Measurements from ENCODE around the gene PER2.

The PER2 gene

DNA sequence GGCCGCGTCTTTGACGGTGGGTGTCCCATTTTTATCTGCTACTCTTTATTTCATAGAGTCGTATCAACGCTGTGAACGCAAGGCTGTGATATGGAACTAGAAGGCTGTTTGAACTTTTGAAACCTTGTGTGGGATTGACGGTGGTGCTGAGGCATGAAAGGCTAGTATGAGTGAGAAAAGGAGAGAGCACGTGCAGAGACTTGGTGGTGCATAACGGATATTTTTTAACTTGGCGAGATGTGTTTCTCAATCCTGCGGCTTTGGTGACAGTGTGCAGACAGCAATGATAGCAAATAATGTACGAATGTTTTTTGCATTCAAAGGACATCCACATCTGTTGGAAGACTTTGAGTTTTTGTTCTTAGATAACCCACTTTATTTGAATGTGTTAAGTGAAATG lies 54.8 kb downstream of the PER2 start:
- in situ Hi-C loops (cut with HindIII; ENCODE audit: low sequenced_read_pairs) = no loop called here

DNA sequence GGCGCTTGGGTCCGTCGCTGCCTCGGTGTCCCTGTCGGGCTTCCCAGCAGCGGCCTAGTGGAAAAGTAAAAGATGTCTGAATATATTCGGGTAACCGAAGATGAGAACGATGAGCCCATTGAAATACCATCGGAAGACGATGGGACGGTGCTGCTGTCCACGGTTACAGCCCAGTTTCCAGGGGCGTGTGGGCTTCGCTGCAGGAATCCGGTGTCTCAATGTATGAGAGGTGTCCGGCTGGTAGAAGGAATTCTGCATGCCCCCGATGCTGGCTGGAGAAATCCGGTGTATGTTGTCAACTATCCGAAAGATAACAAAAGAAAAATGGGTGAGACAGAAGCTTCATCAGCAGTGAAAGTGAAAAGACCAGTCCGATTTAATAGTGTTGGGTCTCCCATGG lies 56.6 kb downstream of the PER2 start:
- in situ Hi-C loops (cut with HindIII; ENCODE audit: low sequenced_read_pairs) = no loop called here

DNA sequence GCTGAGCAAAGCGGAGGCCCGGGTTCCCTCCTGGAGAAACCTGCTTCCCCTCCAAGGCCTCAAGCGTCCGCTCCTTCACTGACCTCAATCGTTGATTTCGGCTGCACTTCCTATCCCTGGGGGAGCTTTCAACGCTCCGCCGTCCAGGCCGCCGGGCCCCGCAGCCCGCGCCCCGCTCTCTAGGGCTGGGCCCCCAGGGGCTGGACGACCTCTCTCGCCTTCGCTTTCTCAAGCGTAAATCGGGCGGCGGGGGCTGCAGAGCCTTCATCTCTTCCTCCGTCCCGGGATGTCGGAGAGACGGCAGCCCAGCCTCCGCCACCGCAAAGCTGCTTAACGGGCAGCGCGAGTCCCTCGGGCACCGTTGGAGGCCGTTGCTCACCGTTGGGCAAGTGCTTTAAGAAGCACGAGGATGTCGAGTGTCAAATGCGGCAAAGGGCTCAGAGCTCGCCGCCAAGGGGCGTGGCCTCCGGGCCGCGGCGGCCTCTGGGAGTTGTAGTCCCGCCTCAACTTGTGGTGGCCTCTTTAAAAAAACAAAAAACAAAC lies 57.1 kb downstream of the PER2 start:
- in situ Hi-C loops (cut with HindIII; ENCODE audit: low sequenced_read_pairs) = no loop called here

DNA sequence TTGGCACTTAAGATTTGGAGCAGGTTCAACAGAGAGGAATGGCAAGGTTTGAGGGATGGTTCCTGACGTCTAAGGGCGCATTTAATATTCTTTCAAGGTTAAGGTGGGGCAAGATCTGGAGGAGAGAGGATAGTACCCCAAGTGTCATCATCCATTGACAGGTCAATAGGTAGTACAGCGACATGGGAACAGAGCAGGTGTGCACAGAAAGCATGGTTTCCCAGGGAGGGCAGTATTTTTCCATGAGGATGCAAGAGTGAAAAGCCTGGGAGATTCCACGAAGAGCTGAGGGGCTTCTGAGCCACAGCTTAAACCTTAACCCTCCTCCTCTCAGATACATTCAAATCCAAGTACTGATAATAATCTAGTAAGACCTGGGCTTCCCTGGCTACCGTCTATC lies 57.7 kb downstream of the PER2 start:
- in situ Hi-C loops (cut with HindIII; ENCODE audit: low sequenced_read_pairs) = no loop called here

DNA sequence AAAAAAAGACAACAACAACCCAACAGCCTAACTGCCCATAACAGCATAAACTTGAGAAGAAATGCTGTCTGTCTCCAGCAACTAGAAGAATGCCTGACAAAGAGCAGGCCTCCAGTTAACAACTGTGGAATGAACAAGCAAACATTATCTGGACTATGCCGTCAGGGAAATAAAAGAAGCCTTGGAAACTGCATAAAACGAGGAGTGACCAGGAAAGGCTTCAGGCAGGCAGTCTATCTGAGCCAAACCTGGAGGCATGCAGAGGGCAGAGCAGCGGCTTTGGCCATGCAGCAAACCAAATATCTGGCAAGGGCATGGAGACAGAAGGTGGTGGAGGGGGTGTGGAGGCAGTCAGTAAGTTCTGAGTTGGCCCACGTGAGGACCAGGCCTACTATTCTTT lies 59.7 kb downstream of the PER2 start:
- in situ Hi-C loops (cut with HindIII; ENCODE audit: low sequenced_read_pairs) = no loop called here

DNA sequence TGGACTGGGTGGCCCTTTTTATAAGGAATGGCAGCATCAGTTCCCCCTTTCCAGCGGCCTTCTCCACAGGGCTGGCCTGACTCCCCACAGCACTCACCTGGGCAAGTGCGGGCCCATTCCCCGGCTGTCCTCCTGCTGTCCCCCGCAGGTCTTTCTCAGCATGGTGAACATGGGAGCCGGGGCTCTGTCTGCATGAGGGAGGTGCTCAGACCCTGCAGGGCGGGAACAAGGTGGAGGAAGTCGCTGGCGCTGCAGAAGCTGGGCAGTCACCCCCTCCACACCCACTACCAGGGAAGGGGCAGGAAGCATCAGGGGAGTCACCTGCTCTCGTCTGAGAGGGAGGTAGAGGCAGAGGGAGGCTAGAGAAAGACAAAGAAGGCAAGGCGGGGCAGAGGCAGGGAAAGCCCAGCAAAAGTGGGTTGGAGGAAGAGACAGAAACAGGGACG lies 60.8 kb downstream of the PER2 start:
- in situ Hi-C loops (cut with HindIII; ENCODE audit: low sequenced_read_pairs) = no loop called here

DNA sequence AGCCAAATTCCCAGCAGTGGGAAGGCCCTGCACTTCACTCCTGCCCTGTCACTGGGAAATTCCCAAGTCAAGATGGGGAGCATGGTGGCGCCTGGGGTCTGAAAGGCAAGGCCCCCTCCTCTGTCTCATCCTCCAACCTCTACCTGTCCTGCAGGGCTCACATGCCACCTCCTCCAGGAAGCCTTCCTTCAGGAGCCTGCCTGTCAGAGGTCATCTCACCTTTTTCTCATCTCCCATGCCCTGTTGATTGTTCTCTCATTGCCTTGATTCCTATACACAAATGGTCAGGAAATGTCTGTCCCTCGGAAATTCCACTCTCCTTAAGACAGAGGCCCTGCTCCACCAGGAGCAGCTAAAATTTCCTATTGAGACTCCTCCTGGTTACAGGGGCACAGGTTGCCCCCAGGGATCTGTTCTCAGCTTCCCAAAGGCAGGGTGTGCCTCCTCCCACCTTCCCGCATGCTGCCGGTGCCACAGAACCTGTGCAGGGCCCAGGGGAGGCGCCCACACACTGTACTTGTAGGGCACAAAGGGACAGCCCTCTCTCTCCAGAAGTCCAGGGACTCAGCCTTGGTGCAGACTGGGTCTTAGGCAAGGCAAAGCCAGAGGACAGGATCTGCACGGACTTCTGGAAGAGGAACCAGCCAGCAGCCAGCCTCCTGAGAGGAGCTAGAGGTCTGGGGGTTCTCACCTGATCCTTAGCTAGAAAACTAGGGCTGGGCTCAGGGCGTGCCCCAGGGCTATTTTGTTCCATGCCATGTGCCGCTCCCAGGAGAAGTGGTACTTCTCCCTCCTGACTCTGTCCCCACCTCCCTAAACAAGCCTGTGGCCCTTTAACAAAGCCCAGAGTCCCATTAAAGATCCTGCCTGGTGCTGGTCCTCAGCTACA lies 61.5 kb downstream of the PER2 start:
- in situ Hi-C loops (cut with HindIII; ENCODE audit: low sequenced_read_pairs) = no loop called here

DNA sequence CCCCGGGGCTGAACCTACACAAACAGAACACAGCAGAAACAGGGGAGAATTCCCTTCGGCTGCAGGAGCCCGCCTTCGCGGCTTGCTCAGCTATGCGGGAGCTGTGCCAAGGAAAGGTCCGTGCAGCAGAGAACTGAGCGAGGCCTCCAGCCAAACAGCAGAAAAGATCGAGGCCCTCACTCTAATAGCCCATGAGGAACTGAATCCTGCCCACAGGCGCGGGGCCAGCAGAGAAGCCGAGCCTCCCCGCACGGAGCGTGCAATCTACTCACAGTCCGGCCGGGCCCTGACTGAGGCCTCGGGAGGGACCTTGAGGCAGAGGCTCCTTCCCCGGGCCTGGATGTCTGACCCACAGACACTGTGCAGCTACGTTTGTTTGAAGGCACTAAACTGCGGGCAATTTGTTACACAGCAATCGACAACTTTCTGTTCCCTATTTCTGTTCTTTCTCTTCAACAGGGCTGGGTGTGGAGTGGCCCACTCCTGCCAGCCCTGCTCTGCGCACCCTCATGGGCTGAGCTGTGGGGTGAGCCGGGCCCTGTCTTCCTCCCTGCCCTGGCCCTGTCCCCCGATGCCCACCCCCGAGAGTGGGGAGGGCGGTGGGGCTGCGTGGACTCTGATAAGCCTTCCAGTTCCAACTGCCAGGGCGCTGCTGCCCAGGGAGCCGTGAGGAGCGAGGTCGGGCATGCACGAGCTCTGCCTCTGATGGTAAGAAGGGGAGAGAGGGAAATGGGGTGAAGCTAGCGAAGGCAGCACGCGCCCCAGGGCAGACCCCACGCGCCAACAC lies 62.3 kb downstream of the PER2 start:
- in situ Hi-C loops (cut with HindIII; ENCODE audit: low sequenced_read_pairs) = no loop called here

DNA sequence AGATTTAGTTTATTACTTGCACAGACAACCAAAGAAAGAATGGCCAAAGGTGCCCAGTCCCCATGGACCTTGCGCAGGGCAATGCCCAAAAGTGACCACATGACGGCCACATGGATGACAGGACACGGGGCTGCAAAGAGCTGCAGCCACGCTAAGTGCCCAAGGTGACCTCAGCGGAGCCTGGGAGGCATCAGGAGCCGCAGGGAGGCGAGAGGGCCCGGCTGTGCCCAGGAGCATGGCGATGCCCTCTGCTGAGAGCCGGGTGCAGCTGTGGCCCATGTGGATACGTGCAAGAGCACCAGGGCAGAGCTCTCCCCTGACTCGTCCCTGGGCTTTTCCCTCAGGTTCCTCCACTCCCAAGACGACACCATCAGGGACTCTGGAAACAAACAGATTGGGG lies 63.3 kb downstream of the PER2 start:
- in situ Hi-C loops (cut with HindIII; ENCODE audit: low sequenced_read_pairs) = no loop called here

DNA sequence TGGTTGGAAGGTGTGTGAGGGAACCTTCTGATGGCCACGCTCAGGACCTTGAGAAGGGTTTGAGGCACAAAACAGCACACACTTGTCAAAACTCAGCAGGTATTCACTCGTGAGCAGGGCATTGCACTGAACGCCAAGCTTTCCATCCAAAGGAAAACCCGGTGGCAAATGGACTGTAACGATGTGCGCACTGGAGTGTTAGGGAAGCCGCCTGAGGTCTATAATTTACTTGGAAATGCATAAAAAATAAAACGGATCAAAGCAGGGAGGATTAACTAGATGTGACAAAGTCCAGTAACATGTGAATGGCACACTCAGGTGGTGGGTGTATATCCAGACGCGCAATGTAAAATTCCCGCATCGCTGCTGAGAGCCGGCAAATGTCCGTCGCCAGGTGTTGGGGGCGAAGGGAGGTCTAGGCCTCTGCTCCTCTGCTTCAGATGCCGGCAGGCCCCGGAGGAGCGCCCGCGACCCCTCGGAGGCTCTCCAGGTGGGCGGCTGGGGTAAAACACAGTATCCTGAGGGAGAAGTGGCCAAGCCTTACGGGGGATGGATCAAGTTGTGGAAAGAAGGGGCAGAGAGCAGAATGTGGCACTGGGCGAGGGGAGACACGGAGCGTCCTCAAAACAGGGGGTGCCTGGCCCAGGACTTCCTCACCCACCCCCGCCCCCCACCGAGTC lies 63.9 kb downstream of the PER2 start:
- in situ Hi-C loops (cut with HindIII; ENCODE audit: low sequenced_read_pairs) = no loop called here

DNA sequence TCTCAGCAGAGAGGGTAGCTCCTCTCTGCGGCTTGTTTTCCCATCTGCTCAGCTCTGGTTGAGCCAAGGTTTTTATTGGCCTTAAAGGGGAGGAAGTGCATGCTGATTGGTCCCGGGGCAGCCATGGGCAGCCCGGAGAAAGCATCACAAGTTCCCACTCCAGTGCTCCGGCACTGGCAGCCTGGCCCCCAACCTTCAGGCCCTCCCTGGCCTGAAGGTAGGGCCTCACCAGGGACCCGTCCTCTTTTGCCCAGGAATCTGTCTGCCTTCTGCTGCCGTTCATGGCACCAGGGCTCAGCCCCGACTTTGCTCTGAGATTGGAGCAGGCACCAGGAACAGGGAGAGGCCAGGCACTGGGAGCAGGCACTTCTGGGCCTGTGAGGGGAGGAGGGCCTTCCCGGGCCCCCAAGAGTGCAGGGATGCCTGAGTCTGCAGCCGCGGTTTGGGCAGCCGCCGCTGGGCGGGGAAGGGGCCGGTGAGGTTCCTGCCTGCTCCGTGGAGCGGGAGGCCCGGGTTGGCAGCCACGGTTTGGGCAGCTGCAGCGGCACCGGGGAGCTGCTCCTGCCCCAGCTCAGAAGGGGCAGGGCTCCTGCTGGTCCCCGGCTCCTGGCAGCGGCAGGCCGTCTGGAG lies 67.4 kb downstream of the PER2 start:
- in situ Hi-C loops (cut with HindIII; ENCODE audit: low sequenced_read_pairs) = no loop called here

DNA sequence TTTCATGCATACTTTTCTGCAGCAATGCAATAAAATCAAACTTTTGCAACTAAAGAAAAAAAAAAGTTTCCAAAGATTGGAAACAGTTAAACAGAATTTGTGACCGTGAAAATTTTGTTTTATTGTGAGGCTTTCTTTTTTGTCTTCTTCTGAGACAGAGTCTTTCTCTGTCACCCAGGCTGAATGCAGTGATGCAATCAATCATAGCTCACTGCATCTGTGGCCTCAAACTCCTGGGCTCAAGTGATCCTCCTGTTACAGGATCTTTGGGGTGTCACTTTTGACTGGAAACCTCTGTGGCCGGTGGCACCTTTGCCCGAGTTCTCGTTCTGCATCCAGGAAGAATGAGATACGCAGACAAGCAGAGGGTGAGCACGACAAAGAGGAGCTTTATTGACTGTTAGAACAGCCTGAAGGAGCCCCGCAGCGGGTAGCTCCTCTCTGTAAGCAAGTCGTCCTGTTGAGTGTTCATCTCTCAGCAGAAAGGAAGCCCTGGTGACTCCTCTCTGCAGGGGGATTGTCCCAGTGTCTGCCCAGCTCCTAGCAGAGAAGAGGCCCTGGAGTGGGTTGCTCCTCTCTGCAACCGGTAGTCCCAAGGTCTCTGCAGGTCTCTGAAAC lies 68.0 kb downstream of the PER2 start:
- in situ Hi-C loops (cut with HindIII; ENCODE audit: low sequenced_read_pairs) = no loop called here

DNA sequence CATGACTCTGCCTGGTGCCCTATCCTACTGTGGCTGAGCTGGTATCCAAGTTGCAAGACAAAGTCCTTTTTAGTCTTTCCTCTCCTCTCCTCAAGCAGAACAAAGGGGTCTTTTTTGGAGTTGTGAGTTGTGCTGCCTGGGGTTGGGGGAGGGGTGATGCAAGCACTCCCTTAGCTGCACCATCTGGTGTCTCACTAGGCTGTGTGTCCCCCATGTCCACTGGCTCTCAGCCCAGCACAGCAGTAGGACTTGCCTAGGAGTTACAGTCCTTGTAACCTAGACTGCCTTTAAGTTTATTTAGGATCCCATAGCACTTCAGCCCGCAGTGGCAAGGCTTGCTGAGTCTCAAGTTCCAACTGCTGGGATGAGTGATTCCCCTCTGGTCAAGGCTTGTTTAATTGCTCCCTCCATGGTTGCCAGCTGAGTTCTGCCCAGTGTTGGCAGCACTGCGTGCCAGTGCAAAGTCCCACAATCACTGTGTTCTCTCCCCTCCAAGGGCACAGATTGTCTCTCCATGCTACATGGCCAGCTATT lies 71.7 kb downstream of the PER2 start:
- in situ Hi-C loops (cut with HindIII; ENCODE audit: low sequenced_read_pairs) = no loop called here

DNA sequence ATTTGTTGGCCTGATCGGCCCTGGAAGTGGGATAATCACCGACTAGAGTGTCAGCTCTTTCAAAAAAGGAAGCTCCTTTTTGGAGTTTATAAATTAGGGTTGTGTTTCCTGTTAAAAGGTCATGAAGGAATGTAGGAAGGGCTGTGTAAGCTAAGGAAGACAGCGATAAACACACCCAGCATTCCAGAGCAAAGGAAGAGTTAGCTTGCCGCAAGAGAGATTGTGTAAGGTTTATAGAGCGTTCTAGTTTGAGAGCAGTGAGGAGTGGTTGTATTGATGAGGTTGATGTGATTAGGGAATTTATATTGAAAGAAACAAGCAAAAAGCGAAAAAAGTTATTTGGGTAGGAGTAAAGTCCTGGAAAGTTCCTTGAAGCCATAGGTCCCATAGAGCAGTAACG lies 81.4 kb downstream of the PER2 start:
- in situ Hi-C loops (cut with HindIII; ENCODE audit: low sequenced_read_pairs) = no loop called here

DNA sequence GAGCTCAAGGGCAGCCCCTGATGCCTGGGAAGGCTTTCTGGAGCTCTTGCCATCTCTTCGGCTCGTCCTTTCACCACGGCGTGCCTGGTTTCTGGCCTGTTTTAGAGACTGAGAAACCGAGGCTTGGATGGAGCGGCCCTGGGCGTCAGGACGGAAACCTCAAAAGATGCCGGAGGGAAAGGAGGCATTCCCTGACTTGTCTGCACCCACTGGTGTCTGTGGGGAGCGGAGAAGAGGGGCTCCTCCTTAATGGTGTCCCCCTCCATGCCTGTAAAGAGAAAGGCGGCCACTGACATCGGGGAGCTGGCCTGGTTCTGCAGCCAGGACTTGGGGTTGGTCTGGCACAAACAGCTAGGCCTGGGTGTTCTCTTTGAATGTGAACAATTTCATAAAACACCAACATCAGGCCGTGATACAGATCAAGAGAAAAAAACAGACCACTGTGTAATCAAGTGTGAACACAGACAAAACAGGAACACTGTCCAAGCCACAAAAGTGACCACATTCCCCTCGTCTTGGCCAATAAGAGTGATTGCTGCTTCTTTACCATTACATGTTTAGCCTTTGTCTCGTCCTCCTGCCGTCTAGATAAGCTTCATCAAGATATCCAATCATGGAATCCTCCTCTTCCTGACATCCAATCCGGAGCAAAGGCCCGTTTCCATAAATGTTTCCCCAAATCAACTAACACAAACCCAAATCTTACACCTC lies 84.3 kb downstream of the PER2 start:
- in situ Hi-C loops (cut with HindIII; ENCODE audit: low sequenced_read_pairs) = no loop called here

DNA sequence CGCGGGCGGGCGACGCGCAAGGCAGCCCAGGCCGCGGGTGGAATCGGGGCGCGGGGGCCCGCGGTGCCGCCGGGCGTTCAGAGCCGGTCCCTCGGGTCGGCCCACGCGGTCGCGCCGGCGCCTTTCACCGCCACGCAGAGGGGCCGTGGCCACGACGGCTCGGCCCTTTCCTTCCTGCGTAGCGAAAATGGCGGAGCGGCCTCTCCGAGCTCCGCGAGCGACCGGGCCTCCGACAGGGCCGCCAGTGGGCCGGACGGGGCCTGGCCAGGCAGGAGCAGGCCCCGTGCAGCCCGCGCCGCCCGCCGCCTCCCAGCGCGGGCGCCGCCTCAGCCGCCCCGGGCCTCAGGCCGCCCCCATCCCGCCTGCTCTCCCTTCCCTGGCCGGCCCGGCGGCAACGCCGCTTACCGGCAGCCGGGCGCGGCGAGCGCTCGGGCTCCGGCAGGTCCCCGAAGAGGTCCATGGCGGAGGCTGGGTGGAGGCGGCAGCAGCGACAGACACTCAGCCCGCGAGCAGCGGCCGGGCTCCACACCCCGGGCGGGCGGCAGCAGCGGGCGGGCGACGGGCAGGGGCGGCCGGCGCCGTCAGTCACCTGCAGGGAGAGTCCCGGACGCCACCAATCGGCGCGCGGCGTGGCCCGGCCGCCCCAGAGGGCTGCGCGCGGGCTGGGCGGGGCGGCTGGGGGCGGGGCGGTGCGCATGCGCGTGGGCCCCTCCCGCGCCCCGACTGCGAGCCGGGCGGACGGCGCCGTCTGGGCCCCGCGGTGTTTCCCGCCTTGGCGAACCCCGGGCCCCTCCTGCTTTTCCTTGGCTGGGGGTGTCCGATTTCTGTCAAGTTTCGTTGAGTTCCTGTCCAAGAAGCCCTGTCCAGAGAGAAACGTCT lies 85.1 kb downstream of the PER2 start, which contains the start of gene ILKAP:
ILKAP (minus strand) TSS at position 602 of the 879 bp plus-strand sequence; CDS start at position 460, 142 bp downstream.
- in situ Hi-C loops (cut with HindIII; ENCODE audit: low sequenced_read_pairs) = no loop called here

DNA sequence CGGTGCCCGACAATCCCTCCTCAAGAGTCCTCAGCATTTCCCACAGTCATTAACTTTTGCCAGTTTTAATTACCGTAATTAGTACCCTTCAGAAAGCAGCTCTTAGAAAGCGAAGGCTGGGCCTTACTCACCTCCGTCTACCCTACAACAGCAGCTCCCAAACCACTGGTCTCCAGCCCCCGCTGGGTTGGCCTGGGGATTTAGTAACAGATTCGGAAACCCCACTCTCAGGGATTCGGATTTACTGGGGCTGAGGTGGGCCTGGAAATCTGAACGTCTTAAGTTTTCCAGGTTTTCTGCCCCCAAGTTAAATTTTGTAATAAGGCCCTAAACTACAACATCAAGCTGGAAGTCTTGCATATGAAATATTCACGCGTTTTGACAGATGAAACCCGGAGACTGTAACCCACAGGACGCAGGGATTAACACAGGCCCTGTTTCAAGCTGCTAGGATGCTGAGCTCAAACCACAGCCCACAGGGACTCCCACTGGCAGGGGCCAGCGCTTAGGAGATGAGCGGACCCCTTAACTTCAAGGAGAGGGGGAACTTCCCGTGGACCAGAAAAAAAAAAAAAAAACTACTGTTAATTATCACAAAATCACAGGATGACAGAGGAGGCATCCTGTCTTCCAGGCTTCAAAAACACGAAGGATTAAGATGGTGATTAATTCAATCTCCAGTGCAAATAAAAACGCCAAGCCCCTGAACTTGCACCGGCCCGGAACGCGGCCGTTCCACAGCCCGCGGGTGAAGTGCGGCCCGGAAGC lies 85.9 kb downstream of the PER2 start:
- in situ Hi-C loops (cut with HindIII; ENCODE audit: low sequenced_read_pairs) = no loop called here

Data from DLD1 (cell line).